ENCODE measurements around the gene APAF1.
"Not testable (repeated sequence)": the region's sequence is repeated elsewhere in the genome, so short reads cannot be mapped to it uniquely, and the experiment has no call there.

APAF1 gene

DNA sequence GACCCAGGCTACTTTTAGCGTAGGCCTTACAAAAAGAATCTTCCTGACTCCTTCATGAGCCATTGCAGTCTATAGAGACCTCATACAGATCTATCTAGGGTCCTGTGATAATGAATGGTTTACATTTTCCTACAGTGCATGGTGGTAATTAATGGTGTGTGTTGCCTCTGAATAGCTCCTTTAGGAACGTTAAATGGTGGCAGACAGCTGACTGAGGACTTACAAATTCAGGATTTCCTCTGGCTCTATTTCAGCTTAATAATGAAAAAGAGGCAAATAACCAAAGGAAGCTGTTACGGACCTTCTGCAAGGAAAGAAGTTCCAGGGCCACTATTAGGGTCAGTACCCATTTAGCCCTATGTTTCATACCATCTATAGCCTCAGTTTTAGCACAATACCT, 5.6 kb upstream of the APAF1 start:
- H3K4me2 ChIP-seq (ENCODE audit: low read length) = no peak overlapping the region
- H3K27me3 ChIP-seq (ENCODE audit: control insufficient read depth, insufficient read depth, low read length) = no peaks in the 10 kb centered on the region
- H3K9ac ChIP-seq (ENCODE audit: low read depth, low read length) = no peak overlapping the region
- H3K4me3 ChIP-seq (ENCODE audit: low read length) = no peak overlapping the region
- no peaks in the 10 kb centered on the region for H3K9me3 ChIP-seq (replicated peaks; ENCODE audit: low read length)
- peaks cover 24% of the 10 kb centered on the region for H3K4me1 ChIP-seq (ENCODE audit: control insufficient read depth, insufficient read depth, low read length)
- H3K36me3 ChIP-seq (ENCODE audit: insufficient read depth, low read length) = no peaks in the 10 kb centered on the region

DNA sequence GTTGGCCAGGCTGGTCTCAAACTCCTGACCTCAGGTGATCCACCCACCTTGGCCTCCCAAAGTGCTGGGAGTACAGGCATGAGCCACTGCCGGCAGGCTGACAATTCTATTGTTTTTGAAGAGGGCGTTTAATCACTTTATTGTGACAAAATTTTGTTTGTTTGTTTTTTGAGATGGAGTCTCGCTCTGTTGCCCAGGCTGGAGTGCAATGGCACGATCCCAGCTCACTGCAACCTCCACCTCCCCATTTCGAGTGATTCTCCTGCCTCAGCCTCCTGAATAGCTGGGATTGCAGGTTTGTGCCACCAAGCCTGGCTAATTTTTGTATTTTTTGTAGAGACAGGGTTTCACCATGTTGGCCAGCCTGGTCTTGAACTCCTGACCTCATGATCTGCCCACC, 2.3 kb upstream of the APAF1 start:
- H3K27me3 ChIP-seq (ENCODE audit: control insufficient read depth, insufficient read depth, low read length); H3K9me3 ChIP-seq (replicated peaks; ENCODE audit: low read length); H3K36me3 ChIP-seq (ENCODE audit: insufficient read depth, low read length); H3K4me1 ChIP-seq (ENCODE audit: control insufficient read depth, insufficient read depth, low read length); H3K9ac ChIP-seq (ENCODE audit: low read depth, low read length): not testable (repeated sequence)
- Histone ChIP-seq H3K4me2 (ENCODE audit: low read length) (peak overlapping the region; percentile 83), H3K4me3 (ENCODE audit: low read length) (peak overlapping the region; percentile 92)

DNA sequence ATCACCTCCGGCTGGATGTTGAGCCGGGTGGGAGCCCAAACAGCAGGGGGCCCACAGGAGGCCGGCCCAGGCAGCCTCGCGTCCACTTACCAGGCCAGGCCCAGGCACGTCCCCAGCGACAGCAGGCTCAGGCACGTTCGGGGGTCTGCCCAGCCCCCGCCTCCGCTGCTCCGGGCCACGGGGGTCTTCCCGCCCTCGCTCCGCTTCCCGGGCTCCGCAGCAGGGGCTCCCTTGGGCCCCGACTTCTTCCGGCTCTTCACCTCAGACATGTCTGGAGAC, 718 bp upstream of the APAF1 start:
- no peaks in the 10 kb centered on the region for H3K27me3 ChIP-seq (ENCODE audit: control insufficient read depth, insufficient read depth, low read length)
- H3K9me3 ChIP-seq (replicated peaks; ENCODE audit: low read length) = no peaks in the 10 kb centered on the region
- peaks cover 9% of the 10 kb centered on the region for H3K36me3 ChIP-seq (ENCODE audit: insufficient read depth, low read length)
- H3K9ac ChIP-seq (ENCODE audit: low read depth, low read length) = peak overlapping the region; percentile 94
- peak overlapping the region; percentile 83 for H3K4me2 ChIP-seq (ENCODE audit: low read length)
- H3K4me3 ChIP-seq (ENCODE audit: low read length) = peak overlapping the region; percentile 92
- peaks cover 9% of the 10 kb centered on the region for H3K4me1 ChIP-seq (ENCODE audit: control insufficient read depth, insufficient read depth, low read length)

DNA sequence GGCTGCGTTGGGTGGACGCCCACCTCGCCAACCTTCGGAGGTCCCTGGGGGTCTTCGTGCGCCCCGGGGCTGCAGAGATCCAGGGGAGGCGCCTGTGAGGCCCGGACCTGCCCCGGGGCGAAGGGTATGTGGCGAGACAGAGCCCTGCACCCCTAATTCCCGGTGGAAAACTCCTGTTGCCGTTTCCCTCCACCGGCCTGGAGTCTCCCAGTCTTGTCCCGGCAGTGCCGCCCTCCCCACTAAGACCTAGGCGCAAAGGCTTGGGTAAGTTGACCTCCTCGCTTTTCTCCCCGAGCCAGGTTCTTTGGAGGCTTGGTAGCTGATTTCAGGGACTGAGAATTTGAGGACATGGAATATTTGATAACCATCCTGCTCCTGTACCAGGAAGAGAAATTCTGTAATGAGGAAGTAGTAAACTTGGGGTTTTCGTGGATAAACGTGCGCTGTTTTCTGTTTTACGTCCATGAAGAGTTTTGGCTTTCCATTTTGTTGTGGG, 530 bp downstream of the APAF1 start:
- no peaks in the 10 kb centered on the region for H3K9me3 ChIP-seq (replicated peaks; ENCODE audit: low read length)
- peaks cover 9% of the 10 kb centered on the region for H3K4me1 ChIP-seq (ENCODE audit: control insufficient read depth, insufficient read depth, low read length)
- H3K4me2 ChIP-seq (ENCODE audit: low read length) = peak overlapping the region; percentile 71
- H3K36me3 ChIP-seq (ENCODE audit: insufficient read depth, low read length) = peaks cover 17% of the 10 kb centered on the region
- peak overlapping the region; percentile 92 for H3K4me3 ChIP-seq (ENCODE audit: low read length)
- peak overlapping the region; percentile 94 for H3K9ac ChIP-seq (ENCODE audit: low read depth, low read length)
- no peaks in the 10 kb centered on the region for H3K27me3 ChIP-seq (ENCODE audit: control insufficient read depth, insufficient read depth, low read length)

DNA sequence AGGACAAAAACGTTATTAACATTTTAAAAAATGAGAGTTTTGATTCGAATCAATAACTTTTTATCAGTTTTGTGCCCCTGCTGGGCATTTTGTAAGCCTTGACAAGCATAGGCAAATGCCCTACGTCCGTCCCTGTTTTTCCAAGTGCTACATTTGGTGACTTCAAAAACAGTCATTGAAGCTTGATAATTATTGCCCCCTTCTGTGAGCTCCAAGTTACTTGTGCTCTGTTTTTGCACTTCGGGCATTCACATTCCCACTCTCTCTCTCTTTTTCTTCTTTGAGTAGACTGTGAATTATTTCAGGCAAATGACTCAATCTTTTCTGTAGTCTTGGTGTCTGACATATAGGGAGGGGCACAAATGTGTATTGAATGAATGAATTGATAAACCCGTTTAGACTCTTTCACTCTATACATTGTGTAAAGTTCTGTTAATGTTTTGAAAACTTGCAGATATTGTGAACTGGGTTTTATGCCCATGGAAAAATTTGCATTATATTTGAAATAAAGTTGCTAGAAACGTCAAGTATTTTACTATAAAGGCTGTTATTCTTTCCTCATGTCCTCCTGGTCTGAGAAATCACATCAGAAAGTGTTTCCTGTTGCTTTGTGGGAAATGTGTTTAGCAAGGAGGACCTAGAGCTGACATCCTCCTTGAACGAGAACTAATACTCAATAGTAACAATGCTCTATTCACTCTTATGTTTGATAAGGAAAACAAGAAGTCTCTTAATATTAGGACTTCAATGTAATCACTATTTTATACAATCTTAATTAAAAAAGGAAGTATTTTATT, 1.4 kb downstream of the APAF1 start:
- peaks cover 9% of the 10 kb centered on the region for H3K4me1 ChIP-seq (ENCODE audit: control insufficient read depth, insufficient read depth, low read length)
- H3K9me3 ChIP-seq (replicated peaks; ENCODE audit: low read length) = no peaks in the 10 kb centered on the region
- H3K27me3 ChIP-seq (ENCODE audit: control insufficient read depth, insufficient read depth, low read length) = no peaks in the 10 kb centered on the region
- peak overlapping the region; percentile 92 for H3K4me3 ChIP-seq (ENCODE audit: low read length)
- peak overlapping the region; percentile 94 for H3K9ac ChIP-seq (ENCODE audit: low read depth, low read length)
- H3K4me2 ChIP-seq (ENCODE audit: low read length) = peak overlapping the region; percentile 71
- H3K36me3 ChIP-seq (ENCODE audit: insufficient read depth, low read length) = peaks cover 22% of the 10 kb centered on the region

DNA sequence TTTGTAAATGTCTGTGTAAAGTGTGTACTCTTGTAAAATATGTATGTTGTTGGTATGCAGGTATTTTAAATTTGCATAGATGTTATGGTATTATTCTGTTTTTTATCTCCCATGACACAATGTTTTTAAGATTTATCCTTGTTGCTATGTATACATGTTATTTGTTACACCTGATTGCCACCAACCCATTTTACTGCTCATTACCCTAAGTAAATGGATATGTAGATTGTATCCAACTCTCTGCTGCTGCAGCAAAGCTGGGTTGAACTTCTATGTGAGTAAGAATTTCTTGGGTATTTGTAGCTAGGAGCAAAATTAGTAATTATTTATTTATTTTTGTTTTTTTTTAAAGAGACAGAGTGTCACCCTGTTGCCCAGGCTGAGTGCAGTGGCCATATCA, 6.2 kb downstream of the APAF1 start:
- Histone ChIP-seq H3K36me3 (ENCODE audit: insufficient read depth, low read length) (peaks cover 25% of the 10 kb centered on the region), H3K9me3 (replicated peaks; ENCODE audit: low read length) (no peaks in the 10 kb centered on the region), H3K4me2 (ENCODE audit: low read length) (no peak overlapping the region), H3K4me1 (ENCODE audit: control insufficient read depth, insufficient read depth, low read length) (peaks cover 3% of the 10 kb centered on the region), H3K27me3 (ENCODE audit: control insufficient read depth, insufficient read depth, low read length) (no peaks in the 10 kb centered on the region), H3K9ac (ENCODE audit: low read depth, low read length) (no peak overlapping the region), H3K4me3 (ENCODE audit: low read length) (no peak overlapping the region)

DNA sequence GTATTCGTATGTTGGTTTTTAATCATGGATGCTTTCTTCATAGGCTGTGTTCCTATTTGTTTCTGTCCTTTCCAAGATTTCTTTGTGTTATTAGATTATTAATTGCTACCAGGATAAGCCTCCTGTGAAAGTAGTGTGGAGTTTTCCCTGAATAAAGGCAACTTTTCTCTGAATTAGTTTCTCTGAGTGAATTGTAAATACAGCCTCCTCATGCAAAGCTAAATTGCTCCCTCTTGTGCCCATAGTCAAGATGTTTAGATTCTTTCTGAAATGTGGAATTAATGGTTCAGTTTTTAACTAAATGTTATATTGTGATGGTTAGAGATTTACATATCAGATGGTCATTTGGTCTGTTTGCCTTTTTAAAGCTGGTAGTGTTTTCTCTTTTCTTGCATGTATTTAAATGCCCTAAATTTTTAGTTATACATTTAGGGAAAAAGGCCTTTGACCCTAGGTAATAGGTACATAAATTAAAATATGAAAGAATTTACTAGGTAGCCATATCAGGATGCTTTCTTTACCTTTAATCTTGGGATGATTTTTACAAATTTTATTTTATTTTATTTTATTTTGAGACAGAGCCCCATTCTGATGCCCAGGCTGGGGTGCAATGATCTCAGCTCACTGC, 8.9 kb downstream of the APAF1 start:
- Histone ChIP-seq H3K4me3 (ENCODE audit: low read length) (no peak overlapping the region), H3K4me2 (ENCODE audit: low read length) (no peak overlapping the region), H3K9ac (ENCODE audit: low read depth, low read length) (no peak overlapping the region), H3K27me3 (ENCODE audit: control insufficient read depth, insufficient read depth, low read length) (no peaks in the 10 kb centered on the region), H3K9me3 (replicated peaks; ENCODE audit: low read length) (no peaks in the 10 kb centered on the region), H3K36me3 (ENCODE audit: insufficient read depth, low read length) (peaks cover 34% of the 10 kb centered on the region), H3K4me1 (ENCODE audit: control insufficient read depth, insufficient read depth, low read length) (peaks cover 4% of the 10 kb centered on the region)

DNA sequence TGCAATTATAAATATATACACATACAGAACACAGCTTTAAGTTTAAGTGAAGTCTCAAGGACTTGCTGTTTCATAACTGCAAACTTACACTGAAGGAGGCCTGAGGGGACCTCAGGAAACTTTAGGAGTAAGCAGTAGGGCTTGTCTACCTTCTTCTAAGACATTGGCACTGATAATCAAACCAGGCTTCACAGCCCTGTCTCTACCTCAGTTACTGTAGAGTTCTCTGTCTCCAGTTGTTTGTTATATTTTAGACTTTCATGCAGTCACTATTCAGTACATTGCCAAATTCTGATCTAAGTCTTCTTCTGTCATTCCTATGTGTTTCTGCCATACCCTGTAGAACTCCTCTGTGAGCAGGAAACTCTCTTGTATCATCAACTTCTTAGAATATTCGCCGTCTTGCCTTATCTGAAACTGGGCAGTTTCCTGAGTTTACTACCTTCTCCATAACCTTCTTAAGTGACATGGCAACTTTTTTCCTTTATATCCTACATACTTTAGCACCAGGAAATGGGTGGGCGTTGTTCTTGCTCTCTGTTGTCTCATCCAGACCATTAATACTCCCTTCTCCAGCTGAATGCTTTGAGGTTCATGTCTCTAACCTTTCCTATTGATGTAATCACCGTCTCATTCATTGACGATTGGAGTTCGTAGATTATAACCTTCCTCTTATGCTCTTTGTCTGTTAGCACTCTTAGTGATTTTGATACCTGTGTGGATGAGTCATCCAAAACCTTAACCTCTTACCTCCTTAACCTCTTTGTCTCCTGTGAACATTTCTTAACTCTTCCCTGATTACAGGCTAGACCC, 11.4 kb downstream of the APAF1 start:
- H3K27me3 ChIP-seq (ENCODE audit: control insufficient read depth, insufficient read depth, low read length) = no peaks in the 10 kb centered on the region
- no peak overlapping the region for H3K4me2 ChIP-seq (ENCODE audit: low read length)
- no peaks in the 10 kb centered on the region for H3K9me3 ChIP-seq (replicated peaks; ENCODE audit: low read length)
- H3K9ac ChIP-seq (ENCODE audit: low read depth, low read length) = no peak overlapping the region
- peaks cover 36% of the 10 kb centered on the region for H3K36me3 ChIP-seq (ENCODE audit: insufficient read depth, low read length)
- H3K4me1 ChIP-seq (ENCODE audit: control insufficient read depth, insufficient read depth, low read length) = peaks cover 4% of the 10 kb centered on the region
- no peak overlapping the region for H3K4me3 ChIP-seq (ENCODE audit: low read length)

DNA sequence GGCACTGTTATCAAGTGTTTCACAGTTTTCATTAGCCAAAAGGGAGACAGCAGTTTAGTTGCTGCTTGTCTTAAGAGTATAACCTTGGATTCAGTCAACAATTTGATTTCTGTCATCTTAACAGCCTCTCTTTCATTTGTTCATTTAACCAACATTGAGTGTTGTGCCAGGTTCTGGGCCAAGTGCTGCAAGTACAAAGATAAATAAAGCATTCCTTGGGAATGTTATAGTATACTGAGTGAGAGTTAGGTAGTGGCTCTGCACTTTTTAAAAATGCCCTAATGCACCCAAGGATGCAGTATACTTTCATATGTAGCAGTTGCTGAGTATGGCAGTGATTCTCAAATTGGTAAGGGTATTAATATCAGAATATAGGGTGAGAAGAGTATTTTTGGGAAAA, 15.4 kb downstream of the APAF1 start:
- Histone ChIP-seq H3K4me1 (ENCODE audit: control insufficient read depth, insufficient read depth, low read length) (peaks cover 4% of the 10 kb centered on the region), H3K4me2 (ENCODE audit: low read length) (no peak overlapping the region), H3K36me3 (ENCODE audit: insufficient read depth, low read length) (peaks cover 57% of the 10 kb centered on the region), H3K27me3 (ENCODE audit: control insufficient read depth, insufficient read depth, low read length) (no peaks in the 10 kb centered on the region), H3K4me3 (ENCODE audit: low read length) (no peak overlapping the region), H3K9me3 (replicated peaks; ENCODE audit: low read length) (no peaks in the 10 kb centered on the region), H3K9ac (ENCODE audit: low read depth, low read length) (no peak overlapping the region)

DNA sequence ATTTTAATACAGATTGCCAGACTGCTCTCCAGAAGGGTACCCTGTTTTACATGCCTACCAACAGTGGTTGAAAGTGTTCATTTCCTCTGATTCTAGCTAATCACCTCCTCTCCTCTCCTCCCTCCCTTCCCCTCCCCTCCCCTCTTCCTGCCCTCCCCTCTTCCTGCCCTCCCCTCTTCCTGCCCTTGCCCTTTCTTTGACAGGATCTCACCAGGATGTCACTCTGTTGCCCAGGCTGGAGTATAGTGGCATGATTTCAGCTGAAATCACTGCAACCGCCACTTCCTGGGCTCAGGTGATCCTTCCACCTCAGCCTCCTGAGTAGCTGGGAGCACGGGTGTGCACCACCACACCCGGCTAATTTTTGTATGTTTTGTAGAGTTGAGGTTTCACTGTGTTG, 24.7 kb downstream of the APAF1 start:
- no peak overlapping the region for H3K4me2 ChIP-seq (ENCODE audit: low read length)
- peaks cover 50% of the 10 kb centered on the region for H3K36me3 ChIP-seq (ENCODE audit: insufficient read depth, low read length)
- H3K4me3 ChIP-seq (ENCODE audit: low read length) = no peak overlapping the region
- H3K9ac ChIP-seq (ENCODE audit: low read depth, low read length) = no peak overlapping the region
- no peaks in the 10 kb centered on the region for H3K9me3 ChIP-seq (replicated peaks; ENCODE audit: low read length)
- H3K4me1 ChIP-seq (ENCODE audit: control insufficient read depth, insufficient read depth, low read length) = no peaks in the 10 kb centered on the region
- no peaks in the 10 kb centered on the region for H3K27me3 ChIP-seq (ENCODE audit: control insufficient read depth, insufficient read depth, low read length)

DNA sequence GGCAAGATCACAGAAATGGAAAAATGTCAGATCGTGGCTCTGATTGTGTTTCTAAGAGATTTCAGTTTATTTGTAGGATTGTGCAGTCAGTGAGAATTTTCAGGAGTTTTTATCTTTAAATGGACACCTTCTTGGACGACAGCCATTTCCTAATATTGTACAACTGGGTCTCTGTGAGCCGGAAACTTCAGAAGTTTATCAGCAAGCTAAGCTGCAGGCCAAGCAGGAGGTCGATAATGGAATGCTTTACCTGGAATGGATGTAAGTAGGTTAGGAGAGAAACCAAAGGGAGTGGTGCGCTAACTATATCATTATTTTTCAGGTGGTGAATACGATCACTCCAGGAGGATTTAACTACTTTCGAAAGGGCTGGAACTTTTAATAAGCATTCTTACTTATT, 26.4 kb downstream of the APAF1 start:
- no peaks in the 10 kb centered on the region for H3K9me3 ChIP-seq (replicated peaks; ENCODE audit: low read length)
- no peaks in the 10 kb centered on the region for H3K27me3 ChIP-seq (ENCODE audit: control insufficient read depth, insufficient read depth, low read length)
- H3K4me2 ChIP-seq (ENCODE audit: low read length) = no peak overlapping the region
- no peak overlapping the region for H3K9ac ChIP-seq (ENCODE audit: low read depth, low read length)
- H3K36me3 ChIP-seq (ENCODE audit: insufficient read depth, low read length) = peaks cover 35% of the 10 kb centered on the region
- no peak overlapping the region for H3K4me3 ChIP-seq (ENCODE audit: low read length)
- no peaks in the 10 kb centered on the region for H3K4me1 ChIP-seq (ENCODE audit: control insufficient read depth, insufficient read depth, low read length)
